BJ (cell line): ENCODE data around the gene STRADB. TPM values are rescaled to one million over a fixed set of nuclear protein-coding genes. Genes with fewer than 3 reads are reported as not detected.

Experiments
- CTCF ChIA-PET: fragments of 350-600 bp; formaldehyde crosslinking; extraction: SDS; loops from one replicate; lab custom pipeline; 2021; ENCODE audit warnings: antibody characterized with exemption, inconsistent platforms; lab: Yijun Ruan, JAX
- POLR2A ChIA-PET: fragments of 300-600 bp; sonication (Branson Sonifier 250); formaldehyde crosslinking; extraction: SDS; loops from one replicate; lab custom pipeline; 2021; ENCODE audit warnings: antibody characterized with exemption; lab: Charles Lee
- DNase-seq: peaks from one replicate; pipeline ENCODE4 v3.0.0-alpha.2; 2011; ENCODE audit warnings: low read depth
- H3K27me3 ChIP-seq: 2 replicates; pipeline ENCODE4 v1.6.0; 2011; ENCODE audit warnings: low read length; ENCODE audit not compliant: control insufficient read depth, insufficient read depth
- H3K36me3 ChIP-seq: 2 replicates; pipeline ENCODE4 v1.5.1; 2011; ENCODE audit warnings: low read length; ENCODE audit not compliant: control insufficient read depth, insufficient read depth
- H3K4me3 ChIP-seq: 2 replicates; pipeline ENCODE4 v1.5.1; 2011; ENCODE audit warnings: low read depth, mild to moderate bottlenecking, control low read depth, low read length
- polyA plus RNA-seq: library from polyadenylated mRNA; depleted of rRNA; stranded (reverse); fragments of >200 nt; gene quantifications from 2 replicates; pipeline ENCODE4 v1.2.3, GENCODE V29; 2011
- TF ChIP-seq, protein P1 (sequence below): IDR thresholded peaks from 2 replicates; pipeline ENCODE4 v1.5.1; 2011; ENCODE audit warnings: low read depth, mild to moderate bottlenecking, control low read depth, inconsistent platforms, low read length, moderate library complexity; ENCODE audit not compliant: insufficient read depth

Gene STRADB
- polyA plus RNA-seq, 1 experiment: 18.2 TPM

DNA sequence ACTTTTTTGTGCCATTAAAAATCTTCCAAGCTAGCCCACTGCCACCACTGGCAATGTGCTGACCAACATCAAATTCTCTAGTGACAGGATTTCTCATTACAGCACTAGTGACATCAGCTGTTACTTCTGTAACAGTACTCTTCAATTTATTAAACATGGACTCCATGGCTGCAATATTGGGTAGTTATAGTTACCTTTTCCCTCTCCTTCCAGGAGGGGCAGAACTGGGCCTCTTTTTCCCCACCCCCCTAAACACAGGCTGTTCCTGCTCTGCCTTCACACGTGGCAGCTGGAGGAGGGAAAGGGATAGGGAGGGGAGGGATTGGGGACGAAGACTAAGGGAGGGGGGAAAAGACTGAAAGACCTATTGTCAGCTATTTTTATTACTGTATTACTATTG is 38.4 kb upstream of the STRADB start:
- Histone ChIP-seq H3K36me3 (no peaks in the 10 kb centered on the region), H3K4me3 (no peak overlapping the region), H3K27me3 (no peaks in the 10 kb centered on the region)
- no peak for DNase-seq
- POLR2A ChIA-PET: no interaction called here
- TF ChIP-seq, protein P1, sequence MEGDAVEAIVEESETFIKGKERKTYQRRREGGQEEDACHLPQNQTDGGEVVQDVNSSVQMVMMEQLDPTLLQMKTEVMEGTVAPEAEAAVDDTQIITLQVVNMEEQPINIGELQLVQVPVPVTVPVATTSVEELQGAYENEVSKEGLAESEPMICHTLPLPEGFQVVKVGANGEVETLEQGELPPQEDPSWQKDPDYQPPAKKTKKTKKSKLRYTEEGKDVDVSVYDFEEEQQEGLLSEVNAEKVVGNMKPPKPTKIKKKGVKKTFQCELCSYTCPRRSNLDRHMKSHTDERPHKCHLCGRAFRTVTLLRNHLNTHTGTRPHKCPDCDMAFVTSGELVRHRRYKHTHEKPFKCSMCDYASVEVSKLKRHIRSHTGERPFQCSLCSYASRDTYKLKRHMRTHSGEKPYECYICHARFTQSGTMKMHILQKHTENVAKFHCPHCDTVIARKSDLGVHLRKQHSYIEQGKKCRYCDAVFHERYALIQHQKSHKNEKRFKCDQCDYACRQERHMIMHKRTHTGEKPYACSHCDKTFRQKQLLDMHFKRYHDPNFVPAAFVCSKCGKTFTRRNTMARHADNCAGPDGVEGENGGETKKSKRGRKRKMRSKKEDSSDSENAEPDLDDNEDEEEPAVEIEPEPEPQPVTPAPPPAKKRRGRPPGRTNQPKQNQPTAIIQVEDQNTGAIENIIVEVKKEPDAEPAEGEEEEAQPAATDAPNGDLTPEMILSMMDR: no peak
- CTCF ChIA-PET: no interaction called here

DNA sequence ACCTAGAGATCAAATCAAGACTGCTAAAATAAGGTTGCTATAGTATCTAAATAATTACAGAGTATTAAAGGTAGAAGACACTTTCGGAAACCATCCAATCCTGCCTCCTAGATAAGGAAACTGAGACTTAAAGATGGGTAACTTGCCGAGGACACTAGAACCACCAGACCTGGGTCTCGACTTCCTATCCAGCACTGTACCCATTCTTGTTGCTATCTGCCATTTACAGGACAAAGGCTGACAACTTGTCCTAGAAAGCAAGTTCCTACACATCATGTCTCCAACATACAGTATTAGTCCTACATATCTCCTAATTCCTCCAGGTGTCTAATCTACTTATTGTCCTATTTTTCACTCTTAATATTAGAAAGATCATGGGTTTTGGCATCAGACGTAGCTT is 38.0 kb upstream of the STRADB start:
- TF ChIP-seq, protein P1: no peak
- POLR2A ChIA-PET: no interaction called here
- no peaks in the 10 kb centered on the region for H3K27me3 ChIP-seq
- no peak overlapping the region for H3K4me3 ChIP-seq
- H3K36me3 ChIP-seq: no peaks in the 10 kb centered on the region
- CTCF ChIA-PET: no interaction called here
- no peak for DNase-seq

DNA sequence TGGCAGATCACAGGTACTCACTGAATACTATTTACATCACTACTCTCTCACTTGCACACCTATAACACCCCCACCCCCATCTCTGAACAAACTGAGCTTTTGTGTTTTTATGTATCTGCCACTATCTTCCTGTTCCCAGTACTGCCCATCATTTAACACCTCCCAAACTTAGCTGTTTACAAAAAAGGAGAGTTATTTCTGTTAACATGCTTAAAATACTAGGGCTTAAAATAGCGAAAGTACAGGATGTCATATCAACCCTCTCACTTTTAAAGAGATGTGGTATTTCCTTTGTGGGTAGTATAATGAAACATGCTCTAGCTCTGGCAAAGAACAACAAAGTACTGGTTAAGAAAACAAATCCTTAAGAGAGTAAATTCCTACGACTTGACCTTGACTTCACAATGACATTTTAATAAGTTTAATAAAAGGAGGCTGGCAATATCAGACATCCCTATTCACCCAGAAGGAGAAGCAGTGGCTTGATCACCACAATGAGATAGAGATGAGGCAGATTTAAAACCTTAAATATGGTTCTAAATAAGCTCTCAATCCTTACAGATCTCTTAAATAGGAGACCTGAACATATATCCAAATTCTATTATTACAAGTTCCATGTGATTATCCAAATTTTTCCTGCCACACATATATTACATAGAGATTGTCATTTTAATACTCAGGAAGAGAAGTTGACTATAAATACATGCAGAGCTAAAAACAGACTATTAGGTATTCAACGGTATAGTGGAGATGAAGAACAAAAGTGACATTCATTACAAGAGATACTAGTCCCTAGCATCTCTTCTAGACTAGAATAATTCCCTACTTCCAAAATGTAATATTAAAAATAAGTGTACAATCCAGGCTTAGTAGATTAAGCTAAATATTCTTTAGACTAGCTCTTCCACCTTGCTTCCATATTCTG is 37.2 kb upstream of the STRADB start:
- Histone ChIP-seq H3K27me3 (no peaks in the 10 kb centered on the region), H3K36me3 (no peaks in the 10 kb centered on the region), H3K4me3 (no peak overlapping the region)
- ChIA-PET POLR2A (no interaction called here), CTCF (no interaction called here)
- no peak for DNase-seq
- TF ChIP-seq, protein P1: no peak

DNA sequence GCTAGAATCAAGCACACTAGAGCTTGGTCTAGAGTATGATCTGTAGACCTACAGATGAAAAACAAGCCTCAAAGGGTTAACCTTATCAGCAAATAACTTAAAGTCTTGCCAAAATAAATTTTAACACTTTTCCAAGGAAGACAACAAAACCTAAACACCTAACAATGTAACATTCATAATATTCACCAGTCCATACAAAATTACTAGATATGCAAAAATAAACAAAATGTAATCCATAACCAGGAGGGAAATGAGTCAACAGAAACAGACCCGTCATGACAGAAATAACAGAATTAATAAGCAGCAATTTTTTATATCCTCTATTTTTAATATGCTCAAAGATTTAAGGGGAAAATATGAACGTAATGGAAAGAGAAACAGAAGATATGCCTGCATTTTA is 36.4 kb upstream of the STRADB start:
- no peaks in the 10 kb centered on the region for H3K27me3 ChIP-seq
- no peak for DNase-seq
- TF ChIP-seq, protein P1: no peak
- no peaks in the 10 kb centered on the region for H3K36me3 ChIP-seq
- ChIA-PET POLR2A (no interaction called here), CTCF (no interaction called here)
- no peak overlapping the region for H3K4me3 ChIP-seq

DNA sequence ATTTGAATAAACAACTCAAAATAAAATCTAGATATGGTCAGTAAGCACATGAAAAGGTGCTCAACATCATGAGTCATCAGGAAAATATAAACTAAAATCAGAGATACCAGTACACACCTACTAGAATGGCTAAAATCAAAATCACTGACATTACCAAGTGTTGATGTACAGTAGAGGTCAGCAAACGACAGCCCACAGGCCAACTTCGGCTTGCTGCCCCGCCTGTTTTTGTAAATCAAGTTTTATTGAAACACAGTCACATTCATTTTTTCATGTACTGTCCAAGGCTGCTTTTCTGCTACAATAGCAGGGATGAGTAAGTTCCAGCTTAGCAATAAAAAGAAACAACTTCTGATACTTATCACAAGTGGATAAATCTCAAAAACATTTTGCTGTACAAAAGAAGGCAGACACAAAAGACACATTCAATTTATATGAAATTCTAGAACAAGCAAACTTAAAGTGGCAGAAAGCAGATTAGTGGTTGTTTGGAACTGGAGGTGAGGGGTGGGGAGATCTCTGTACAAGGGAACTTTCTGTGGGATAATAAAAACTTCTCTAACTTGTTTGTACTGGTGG is 32.4 kb upstream of the STRADB start:
- POLR2A ChIA-PET: no interaction called here
- Histone ChIP-seq H3K4me3 (no peak overlapping the region), H3K36me3 (no peaks in the 10 kb centered on the region), H3K27me3 (no peaks in the 10 kb centered on the region)
- TF ChIP-seq, protein P1: no peak
- DNase-seq: no peak
- CTCF ChIA-PET: no interaction called here
